Gastrocnemius medialis (tissue), 4 donors: ENCODE data around the gene ADRA2A.

ENCODE experiments used
- POLR2A ChIP-seq, 2 donors: fragments of 450-650 bp; IDR thresholded peaks; one replicate each; pipeline ENCODE4 v1.6.1; 2017; ENCODE audit warnings: antibody characterized with exemption in 2 of 2, mild to moderate bottlenecking in 2 of 2, moderate library complexity in 2 of 2
- TF ChIP-seq, protein P1 (sequence below), 5 experiments: fragments of 450-650 bp in 3 of 5; fragments of 200-600 bp in 2 of 5; sonication (generic) in 2 of 5; IDR thresholded peaks in 4 of 5; conservative IDR thresholded peaks in 1 of 5; 1 replicate in 4 of 5; 2 replicates in 1 of 5; pipeline ENCODE4 v1.5.1; 2016 to 2019; ENCODE audit warnings: antibody characterized with exemption in 5 of 5, mild to moderate bottlenecking in 3 of 5, moderate library complexity in 3 of 5

DNA sequence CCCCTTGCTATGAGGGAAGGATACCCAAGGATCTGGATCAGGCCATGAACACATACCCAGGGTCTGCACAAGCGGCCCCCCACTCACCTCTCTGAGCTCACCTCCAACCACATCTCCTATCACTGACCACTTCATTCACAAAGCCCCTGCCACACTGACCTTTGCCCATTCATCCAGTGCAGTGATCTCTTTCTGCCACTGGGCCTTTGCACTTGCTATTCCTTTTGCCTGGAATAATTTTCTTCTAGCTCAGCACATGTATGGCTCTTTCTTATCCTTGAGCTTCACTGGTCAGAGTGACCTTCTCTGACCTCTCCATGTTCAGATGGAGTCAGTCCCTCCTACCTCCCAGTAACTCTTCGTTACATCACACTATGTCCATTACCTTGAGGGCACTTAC, 48.3 kb downstream of the ADRA2A start:
- TF ChIP-seq, protein P1, sequence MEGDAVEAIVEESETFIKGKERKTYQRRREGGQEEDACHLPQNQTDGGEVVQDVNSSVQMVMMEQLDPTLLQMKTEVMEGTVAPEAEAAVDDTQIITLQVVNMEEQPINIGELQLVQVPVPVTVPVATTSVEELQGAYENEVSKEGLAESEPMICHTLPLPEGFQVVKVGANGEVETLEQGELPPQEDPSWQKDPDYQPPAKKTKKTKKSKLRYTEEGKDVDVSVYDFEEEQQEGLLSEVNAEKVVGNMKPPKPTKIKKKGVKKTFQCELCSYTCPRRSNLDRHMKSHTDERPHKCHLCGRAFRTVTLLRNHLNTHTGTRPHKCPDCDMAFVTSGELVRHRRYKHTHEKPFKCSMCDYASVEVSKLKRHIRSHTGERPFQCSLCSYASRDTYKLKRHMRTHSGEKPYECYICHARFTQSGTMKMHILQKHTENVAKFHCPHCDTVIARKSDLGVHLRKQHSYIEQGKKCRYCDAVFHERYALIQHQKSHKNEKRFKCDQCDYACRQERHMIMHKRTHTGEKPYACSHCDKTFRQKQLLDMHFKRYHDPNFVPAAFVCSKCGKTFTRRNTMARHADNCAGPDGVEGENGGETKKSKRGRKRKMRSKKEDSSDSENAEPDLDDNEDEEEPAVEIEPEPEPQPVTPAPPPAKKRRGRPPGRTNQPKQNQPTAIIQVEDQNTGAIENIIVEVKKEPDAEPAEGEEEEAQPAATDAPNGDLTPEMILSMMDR (IDR thresholded peaks at IDR 0.05 in 4 of 5, conservative IDR thresholded peaks at IDR 0.05 in 1 of 5), result no peak
- no peak for TF ChIP-seq POLR2A (IDR thresholded peaks at IDR 0.05)
